HTR-8/SVneo (cell line): Measurements from ENCODE around the gene PARD3B.

ENCODE experiments used
- DNase-seq: peaks from one replicate; pipeline ENCODE4 v3.0.0; 2011; ENCODE audit warnings: low spot score, mixed read lengths; ENCODE audit not compliant: insufficient read length
- FAIRE-seq: peaks from 2 replicates; lab custom pipeline; 2011; peaks lifted over from hg19 to GRCh38; lab: Jason Lieb, UNC

Gene PARD3B, protein sequence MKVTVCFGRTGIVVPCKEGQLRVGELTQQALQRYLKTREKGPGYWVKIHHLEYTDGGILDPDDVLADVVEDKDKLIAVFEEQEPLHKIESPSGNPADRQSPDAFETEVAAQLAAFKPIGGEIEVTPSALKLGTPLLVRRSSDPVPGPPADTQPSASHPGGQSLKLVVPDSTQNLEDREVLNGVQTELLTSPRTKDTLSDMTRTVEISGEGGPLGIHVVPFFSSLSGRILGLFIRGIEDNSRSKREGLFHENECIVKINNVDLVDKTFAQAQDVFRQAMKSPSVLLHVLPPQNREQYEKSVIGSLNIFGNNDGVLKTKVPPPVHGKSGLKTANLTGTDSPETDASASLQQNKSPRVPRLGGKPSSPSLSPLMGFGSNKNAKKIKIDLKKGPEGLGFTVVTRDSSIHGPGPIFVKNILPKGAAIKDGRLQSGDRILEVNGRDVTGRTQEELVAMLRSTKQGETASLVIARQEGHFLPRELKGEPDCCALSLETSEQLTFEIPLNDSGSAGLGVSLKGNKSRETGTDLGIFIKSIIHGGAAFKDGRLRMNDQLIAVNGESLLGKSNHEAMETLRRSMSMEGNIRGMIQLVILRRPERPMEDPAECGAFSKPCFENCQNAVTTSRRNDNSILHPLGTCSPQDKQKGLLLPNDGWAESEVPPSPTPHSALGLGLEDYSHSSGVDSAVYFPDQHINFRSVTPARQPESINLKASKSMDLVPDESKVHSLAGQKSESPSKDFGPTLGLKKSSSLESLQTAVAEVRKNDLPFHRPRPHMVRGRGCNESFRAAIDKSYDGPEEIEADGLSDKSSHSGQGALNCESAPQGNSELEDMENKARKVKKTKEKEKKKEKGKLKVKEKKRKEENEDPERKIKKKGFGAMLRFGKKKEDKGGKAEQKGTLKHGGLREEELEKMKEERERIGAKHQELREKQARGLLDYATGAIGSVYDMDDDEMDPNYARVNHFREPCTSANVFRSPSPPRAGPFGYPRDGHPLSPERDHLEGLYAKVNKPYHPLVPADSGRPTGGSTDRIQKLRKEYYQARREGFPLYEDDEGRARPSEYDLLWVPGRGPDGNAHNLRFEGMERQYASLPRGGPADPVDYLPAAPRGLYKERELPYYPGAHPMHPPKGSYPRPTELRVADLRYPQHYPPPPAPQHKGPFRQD (N-terminal part only)

DNA sequence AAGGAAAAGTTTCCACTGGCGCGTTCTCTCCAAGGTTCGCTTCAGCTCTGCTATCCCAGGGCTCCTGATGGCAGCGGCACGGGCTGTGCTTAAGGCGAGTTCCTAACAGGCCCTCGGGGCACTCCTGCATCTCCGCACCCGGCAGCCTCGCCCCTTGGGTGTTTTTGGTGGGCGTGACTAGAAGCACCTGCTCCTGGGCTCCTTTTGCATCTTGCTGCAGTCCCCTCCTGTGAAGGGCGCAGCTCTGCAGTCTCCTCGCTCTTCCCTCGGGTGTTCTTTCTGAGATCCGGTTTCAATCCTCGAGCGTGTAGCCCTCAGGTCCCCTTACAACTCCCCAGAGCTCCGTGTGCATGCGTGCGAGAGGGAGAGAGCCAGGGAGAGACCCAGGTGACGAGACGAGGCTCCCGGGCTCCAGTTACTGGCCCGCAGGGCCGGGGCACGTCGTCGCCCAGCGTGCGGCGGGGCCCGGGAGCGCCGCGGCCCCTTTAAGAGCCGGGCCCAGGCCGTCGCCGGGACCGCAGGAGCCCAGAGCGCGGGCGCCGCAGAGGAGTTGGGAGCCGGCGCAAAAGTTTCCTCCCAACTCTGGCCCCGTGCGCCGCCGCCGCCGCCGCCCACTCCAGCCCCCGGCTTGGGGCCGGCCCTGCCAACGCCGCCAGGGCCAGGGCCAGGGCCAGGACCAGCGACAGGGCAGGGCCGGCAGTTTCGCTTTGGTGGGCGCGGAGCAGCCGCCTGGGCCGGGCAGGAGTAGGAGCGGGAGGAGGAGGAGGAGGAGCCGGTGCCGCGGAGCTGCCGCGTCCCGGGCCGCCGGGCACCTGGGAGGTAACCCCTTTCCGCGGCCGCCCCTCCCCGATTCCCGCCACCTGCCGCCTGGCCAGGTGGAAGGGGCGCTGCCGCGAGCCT, at the start of gene PARD3B:
Gene PARD3B, plus strand, starts transcription at position 515 of the 900 bp plus-strand sequence. CDS start 525 bp downstream, outside the sequence.
- FAIRE-seq (peak; percentile 31), DNase-seq (peak; percentile 32)

DNA sequence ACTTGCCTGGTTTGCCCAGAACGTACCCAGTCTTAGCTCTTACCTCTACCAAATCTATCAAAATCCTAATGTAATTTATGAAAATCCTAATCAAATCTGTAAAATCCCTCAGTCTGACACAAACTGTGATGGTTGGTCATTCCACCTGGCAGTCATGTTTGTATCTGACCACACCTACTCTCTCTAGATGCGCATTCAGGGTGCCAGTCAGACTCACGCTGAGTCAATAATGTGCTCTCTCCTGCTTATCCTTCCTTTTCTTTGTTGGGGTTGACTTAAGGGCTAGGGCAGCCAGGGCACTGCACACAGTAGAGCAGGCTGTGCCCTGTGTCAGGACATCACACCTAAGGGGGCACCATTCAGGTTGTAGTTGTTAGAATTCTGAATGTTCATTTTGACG, 48.5 kb upstream of the PARD3B start:
- DNase-seq (no peak), FAIRE-seq (no peak)

DNA sequence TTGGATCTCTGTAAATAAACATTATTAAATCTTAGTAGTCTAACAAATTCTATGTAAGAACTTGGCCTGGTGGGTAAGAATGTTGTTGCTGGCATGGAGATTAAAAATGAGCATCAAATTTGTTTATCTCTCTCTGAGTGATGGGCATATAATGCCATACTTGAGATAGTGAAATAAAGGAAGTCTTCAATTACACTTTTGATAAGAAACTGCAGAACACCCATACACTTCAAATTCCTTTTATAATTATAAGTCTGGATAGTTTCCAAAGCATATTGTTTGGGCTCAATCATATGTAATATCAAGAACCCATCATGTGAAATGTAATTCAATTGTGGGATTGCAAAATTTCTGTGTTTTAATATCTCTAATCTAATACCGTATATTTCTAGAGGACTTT, 47.4 kb upstream of the PARD3B start:
- DNase-seq (no peak), FAIRE-seq (no peak)

DNA sequence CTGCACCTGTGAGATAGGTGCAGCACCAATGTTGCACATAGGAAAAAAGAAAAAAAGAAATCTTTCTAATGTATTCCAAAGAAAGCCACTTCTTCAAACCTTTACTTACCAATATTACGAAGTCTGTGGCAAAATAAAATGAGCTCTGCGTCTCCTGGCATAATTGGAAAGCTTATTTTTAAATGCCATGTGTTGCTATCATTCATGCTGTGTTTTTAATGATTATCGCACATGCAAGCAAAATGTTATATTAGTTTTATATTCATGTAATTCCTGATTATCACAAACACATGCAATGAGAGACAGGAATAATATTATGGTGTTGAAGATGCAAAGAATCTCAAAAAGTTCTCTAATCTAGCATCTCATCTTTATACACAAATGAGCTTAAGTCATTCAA, 47.0 kb upstream of the PARD3B start:
- no peak for FAIRE-seq
- DNase-seq = no peak

DNA sequence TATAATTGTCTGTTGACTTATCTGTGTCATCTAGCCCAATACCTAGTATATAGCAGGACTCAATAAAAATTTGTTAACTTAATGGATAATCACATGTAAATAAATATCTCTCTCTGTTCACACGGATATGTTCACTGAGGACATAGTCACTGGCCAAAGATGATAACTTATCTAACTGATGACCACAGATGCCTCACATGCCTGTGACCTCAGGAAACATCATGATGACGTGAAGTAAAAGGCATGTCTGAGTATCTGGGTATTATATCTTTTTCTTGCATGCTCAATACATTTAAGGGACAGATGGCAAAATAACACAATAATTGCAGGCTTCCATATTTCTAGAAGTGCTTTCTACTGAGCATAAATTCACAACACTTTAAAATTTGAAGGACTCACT, 41.4 kb upstream of the PARD3B start:
- no peak for DNase-seq
- FAIRE-seq = no peak

DNA sequence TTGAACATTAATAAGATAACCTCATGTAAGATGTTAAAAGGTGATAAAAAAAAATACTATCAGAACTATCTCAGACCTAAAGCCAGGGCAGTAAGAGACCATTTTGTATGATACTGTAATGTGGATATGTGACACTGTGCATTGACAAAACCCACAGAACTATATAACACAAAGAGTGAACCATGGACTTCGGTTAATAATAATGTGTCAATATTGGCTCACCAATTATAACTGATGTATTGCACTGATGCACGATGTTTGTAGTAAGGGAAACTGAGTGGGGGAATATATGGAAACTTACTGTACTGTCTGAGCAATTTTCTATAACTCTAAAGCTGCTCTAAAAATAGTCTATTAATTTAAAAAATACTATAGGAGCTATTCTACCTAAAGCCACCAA, 40.7 kb upstream of the PARD3B start:
- no peak for DNase-seq
- no peak for FAIRE-seq

DNA sequence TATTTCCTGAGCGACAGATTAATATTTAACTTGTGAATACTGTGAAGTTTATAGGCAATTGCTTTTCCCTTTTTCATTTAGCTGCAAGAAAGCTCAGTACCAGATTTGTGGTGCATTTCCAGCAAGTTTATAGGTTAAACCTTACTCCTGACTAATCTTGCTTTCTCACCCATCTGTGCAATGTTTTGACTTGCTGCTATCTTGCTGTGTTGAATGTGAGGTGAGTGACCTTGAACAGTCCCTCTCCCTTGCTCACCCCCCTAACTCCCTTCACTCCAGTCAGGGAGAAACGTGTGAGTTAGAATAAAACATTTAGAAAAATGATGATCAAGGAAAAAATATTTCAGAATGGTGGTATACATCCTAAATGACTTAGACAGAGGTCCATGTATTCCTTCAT, 39.8 kb upstream of the PARD3B start:
- no peak for FAIRE-seq

DNA sequence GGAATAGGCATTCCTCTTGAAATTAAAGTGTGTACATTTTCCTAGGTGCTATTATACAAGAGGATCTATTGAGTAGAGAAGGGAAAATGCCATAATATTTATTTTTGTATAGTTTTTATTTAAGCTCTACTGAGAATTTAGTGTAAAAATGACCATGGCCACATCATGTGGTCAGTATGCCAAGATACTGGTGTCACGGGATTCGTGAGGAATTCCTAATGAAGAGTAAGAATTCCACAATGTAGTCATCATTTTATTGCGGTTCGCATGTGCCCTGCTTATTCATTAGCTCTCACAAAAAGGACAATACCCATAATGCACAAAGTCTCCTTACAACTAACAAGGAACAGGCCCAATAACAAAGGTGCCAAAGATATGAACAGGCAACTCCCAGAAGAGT, 39.3 kb upstream of the PARD3B start:
- FAIRE-seq (no peak), DNase-seq (no peak)

More for the DNA sequence above, 39.8 kb upstream of the PARD3B start:
- DNase-seq = no peak

DNA sequence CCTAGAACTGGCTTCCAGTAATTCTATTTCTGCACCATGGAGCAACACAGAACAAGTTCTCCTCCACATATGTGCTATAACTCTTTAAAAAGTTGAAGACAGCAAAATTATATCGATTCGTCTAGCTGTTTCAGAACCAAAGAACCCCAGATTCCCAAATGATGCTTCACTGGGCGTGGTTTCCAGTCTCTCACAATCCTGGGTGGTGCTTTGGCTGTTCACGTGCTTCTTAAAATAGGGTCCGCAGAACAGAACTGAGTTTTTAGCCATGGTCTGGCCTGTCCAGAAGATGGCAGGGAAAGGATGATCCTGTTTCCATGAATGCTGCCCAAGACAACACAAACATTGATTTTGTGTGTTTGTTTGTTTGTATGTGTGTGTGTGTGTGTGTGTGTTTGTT, 37.6 kb upstream of the PARD3B start:
- DNase-seq = no peak
- no peak for FAIRE-seq

DNA sequence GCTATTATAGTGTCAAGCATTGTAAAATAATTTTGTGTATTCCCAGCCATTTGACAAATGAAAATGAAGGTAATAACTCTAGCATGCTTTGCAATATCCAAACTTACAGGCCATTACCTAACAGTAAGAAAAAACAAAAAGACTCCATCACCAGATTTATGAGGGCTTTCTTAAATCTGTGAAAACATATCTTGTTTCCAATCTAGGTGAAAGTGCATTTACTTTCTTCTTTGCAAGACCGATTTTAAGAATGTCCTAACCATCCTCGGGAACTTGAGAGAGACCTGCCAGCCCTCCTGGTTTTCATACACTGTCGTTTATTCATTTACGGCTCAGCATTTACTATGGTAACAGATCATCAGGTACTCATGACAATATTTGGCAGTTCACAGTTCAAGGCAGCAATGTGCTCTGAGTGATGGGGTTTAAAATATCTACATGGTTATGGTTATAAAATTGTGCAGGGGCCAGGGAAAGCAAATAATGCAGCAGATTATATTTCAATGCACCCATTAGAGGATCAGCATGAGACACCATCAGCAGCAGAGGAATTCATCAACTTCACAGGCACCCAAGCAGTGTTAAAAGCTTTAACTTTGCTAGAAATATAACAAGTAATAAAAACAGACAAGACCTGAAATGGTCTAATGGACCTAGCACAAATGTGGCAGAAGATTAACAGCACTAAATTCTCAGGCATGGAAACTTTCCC, 34.4 kb upstream of the PARD3B start:
- DNase-seq (no peak), FAIRE-seq (no peak)

DNA sequence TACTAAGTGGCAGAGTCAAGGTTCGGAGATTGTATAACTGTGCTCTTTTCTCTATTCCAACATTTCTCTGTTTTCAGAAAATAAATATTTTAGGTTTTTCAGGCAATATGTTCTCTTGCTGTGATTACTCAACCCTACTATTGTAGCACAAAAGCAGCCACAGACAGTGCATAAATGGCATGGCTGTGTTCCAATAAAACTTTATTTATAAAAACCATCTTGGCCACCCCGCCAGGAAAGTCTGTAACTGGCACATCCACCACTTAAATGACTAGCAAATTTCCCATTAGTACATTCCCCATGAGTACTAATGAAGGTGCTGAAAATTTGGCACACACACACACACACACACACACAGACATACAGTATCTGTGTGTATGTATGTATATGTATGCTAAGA, 30.8 kb upstream of the PARD3B start:
- no peak for DNase-seq
- no peak for FAIRE-seq

DNA sequence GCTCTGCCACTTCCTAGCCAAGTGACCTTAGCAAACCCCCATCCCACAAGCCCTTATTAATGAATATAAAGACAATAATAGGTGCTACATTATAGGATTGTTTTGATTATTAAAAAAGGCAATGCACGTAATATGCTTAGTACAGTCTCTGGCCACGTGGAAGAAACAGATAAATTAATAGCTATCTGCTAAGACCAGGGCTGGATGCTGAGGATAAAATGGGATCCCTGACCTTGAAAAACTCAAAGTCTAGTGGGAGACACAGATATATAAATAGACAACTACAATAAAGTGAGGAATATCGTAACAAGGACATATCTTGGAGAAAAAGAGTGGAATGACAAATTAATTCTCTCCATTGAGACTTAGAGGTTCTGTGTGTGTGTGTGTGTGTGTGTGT, 29.9 kb upstream of the PARD3B start:
- DNase-seq = no peak
- FAIRE-seq = no peak

DNA sequence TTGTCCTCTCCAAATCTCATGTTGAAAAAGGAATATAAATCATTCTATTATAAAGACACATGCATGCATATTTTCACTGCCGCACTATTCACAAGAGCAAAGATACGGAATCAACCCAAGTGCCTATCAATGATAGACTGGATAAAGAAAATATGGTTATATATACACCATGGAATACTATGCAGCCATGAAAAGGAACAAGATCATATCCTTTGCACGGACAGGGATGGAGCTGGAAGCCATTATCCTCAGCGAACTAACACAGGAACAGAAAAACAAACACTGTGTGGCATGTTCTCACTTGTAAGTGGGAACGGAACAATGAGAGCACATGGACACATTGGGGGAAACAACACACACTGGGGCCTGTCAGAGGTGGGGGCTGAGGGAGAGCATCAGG, 28.1 kb upstream of the PARD3B start:
- no peak for FAIRE-seq
- DNase-seq = no peak

DNA sequence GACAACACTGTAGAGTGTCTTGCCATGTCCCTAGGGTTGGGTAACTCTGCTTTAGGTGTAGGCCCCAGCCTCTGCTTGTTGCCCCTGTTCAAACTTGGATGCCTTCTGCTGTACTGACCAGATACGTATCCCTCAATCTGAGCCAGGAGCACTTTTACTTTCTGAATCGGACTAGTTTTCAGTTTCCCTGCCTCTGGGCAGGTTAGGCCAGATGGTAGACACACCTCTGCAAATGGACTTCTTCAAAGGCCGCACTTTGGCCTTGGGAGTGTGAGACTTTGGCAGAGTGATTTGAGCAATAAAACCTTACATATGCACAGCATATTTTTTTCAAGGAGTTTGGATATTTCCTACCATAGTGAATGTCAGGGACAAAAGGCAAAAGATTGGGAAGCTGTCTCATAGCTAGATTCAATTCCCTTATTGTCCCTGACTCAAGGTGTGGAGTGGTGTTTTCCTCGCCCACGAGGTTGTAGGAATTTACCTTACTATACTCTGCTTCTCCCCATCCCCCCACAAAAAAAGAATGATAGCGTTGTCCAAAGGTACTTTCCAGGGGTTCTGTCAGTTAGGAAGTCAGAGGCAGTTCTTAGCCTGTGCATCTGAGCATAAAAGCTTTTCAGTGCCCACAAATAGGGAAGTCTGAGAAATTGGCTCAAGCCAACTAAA, 15.3 kb upstream of the PARD3B start:
- FAIRE-seq (no peak), DNase-seq (no peak)

DNA sequence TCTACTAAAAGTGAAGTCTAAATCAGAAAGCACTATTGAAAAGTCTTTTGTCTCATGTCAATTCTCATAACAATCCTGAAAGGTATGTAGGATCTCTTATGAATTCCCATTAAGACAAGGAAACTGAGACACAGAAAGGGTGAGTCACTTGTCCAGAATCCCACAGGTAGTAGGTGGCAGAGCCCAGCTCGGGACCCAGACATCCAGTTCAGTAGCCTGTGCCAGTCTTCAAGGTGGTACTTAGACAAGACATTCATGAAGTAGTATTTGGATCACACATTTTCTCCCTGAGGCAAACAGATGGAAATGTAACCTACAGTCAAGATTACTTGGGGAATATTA, 14.8 kb upstream of the PARD3B start:
- no peak for FAIRE-seq
- no peak for DNase-seq

DNA sequence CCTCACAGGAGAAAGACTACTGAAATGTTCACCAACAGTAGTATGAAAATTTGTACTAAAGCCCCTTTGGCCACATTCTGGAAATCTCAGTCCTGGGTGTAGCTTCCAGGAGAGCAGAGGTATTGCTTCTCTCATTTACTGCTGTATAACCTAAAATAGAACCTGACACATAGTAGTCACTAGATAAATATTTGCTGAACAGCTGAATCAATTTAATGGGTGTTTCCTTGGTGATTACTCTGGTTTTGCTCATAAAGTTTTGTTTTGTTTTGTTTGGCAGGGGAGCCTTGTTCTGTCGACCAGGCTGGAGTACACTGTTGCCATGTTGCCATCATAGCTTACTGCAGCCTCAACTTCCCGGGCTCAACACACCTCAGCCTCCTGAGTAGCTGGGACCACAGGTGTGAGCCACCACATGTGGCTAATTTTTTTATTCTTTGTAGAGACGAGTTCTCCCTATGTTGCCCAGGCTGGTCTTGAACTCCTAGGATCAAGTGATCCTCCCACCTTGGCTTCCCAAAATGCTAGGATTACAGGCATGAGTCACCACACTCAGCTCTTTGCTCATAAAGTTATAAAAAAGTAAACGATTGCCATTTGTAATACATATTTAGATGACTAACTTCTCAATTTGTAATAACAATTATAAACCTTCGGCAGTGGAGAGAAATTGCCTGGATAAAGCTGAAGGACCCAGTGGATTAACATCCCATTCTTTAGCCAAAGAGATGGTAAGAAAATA, 11.5 kb upstream of the PARD3B start:
- DNase-seq (no peak), FAIRE-seq (no peak)

DNA sequence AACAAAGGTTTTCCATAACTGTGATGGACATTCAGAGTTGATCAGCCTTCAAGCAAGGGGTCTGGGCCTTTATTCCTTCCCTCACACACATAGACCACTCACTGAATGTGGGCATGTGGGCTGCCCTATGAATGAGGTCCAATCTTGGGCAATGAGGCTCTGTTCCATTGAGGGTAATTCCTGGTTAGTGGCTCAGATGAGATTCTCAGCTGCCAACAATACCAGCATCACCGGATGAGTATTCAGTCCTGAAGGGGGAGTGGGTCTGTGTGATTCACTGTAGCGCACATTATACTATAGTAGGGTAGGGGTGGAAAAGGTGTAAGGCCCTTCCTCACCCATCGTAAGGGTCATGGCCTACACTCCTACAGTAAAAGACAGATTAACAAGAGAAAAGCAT, 9.9 kb upstream of the PARD3B start:
- no peak for DNase-seq
- no peak for FAIRE-seq

DNA sequence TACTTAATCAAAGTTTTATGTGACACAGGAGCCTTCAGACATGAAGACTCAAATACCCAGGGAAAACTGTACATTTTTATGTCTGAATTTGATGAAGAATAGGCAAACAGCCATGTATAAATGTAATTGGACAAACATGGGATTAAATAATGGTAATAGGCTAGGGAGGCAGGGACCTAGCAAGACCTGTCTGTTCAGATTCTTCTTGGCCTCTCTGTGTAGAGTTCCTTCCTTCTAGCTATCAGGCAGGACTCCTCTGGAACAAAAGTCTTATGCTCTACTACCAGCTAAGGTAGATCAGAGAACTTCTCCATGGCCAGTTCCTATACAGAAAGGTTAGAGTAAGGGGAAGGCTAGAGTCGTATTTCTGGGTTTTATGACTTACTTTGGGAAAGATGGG, 9.5 kb upstream of the PARD3B start:
- no peak for DNase-seq
- no peak for FAIRE-seq
